Fibroblast of lung (primary cell): ENCODE data around the gene SLC22A12. TPM values are rescaled to one million over a fixed set of nuclear protein-coding genes. Genes with fewer than 3 reads are reported as not detected.

Experiments used
- DNase-seq, 2 donors: peaks; one replicate each; pipeline versions ENCODE4 v3.0.0 to v3.0.0-alpha.2; 2010; ENCODE audit warnings: low read depth in 2 of 2
- H2AFZ ChIP-seq: 2 replicates; pipeline ENCODE4 v1.5.1; 2012; ENCODE audit warnings: low read length, control low read depth, inconsistent platforms
- H3K27ac ChIP-seq: 2 replicates; pipeline ENCODE4 v1.5.1; 2011; ENCODE audit warnings: low read length, control low read depth; ENCODE audit not compliant: insufficient read depth
- H3K27me3 ChIP-seq: 2 replicates; pipeline ENCODE4 v1.5.1; 2011; ENCODE audit warnings: mild to moderate bottlenecking, low read length; ENCODE audit not compliant: control insufficient read depth, insufficient read depth
- H3K36me3 ChIP-seq: 2 replicates; pipeline ENCODE4 v1.5.1; 2011; ENCODE audit warnings: low read length; ENCODE audit not compliant: control insufficient read depth, insufficient read depth
- H3K4me1 ChIP-seq: 2 replicates; pipeline ENCODE4 v1.5.1; 2011; ENCODE audit warnings: low read length; ENCODE audit not compliant: control insufficient read depth, insufficient read depth; ENCODE audit errors: extremely low read depth
- H3K4me2 ChIP-seq: 2 replicates; pipeline ENCODE4 v1.5.1; 2011; ENCODE audit warnings: low read length, control low read depth; ENCODE audit not compliant: insufficient read depth; ENCODE audit errors: extremely low read depth
- H3K4me3 ChIP-seq, 4 experiments: fragments of 200-600 bp in 1 of 4; sonication (generic) in 1 of 4; replicated peaks in 1 of 4; 2 replicates each; pipeline ENCODE4 v1.5.1; 2011 to 2016; ENCODE audit warnings: low read length in 4 of 4, low read depth in 3 of 4, mild to moderate bottlenecking in 3 of 4, control low read depth in 2 of 4, inconsistent platforms in 1 of 4, mixed read lengths in 1 of 4; ENCODE audit not compliant: insufficient read depth in 1 of 4; ENCODE audit errors: control extremely low read depth in 1 of 4
- H3K79me2 ChIP-seq: 2 replicates; pipeline ENCODE4 v1.5.1; 2012; ENCODE audit warnings: mild to moderate bottlenecking, low read length, inconsistent platforms; ENCODE audit not compliant: control insufficient read depth, insufficient read depth
- H3K9ac ChIP-seq: 2 replicates; pipeline ENCODE4 v1.5.1; 2011; ENCODE audit warnings: mild to moderate bottlenecking, low read length, control low read depth; ENCODE audit not compliant: insufficient read depth
- H3K9me3 ChIP-seq: 2 replicates; pipeline ENCODE4 v1.5.1; 2012; ENCODE audit warnings: low read depth, low read length; ENCODE audit not compliant: control insufficient read depth, insufficient read depth
- H4K20me1 ChIP-seq: 2 replicates; pipeline ENCODE4 v1.5.1; 2011; ENCODE audit warnings: low read length; ENCODE audit not compliant: control insufficient read depth, insufficient read depth; ENCODE audit errors: extremely low read depth
- EZH2 ChIP-seq: IDR thresholded peaks from 2 replicates; pipeline ENCODE4 v1.5.1; 2012; ENCODE audit warnings: low read length, control low read depth, mild to moderate bottlenecking; ENCODE audit errors: missing control alignments
- polyA plus RNA-seq, 2 donors: library from polyadenylated mRNA; depleted of rRNA in 1 of 2; stranded (reverse) in 1 of 2; unstranded in 1 of 2; fragments of >200 nt; gene quantifications; 2 replicates each; pipeline ENCODE4 v1.2.1, GENCODE V29; 2011 to 2012; ENCODE audit warnings: missing spikeins in 1 of 2
- total RNA-seq: library from RNA; depleted of rRNA; stranded (reverse); fragments of >200 nt; gene quantifications from 2 replicates; pipeline ENCODE4 v1.2.1, GENCODE V29; 2014
- TF ChIP-seq, protein P1 (sequence below), 2 donors: IDR thresholded peaks in 1 of 2; conservative IDR thresholded peaks in 1 of 2; 1 replicate in 1 of 2; 2 replicates in 1 of 2; pipeline ENCODE4 v1.5.1; 2011 to 2012; ENCODE audit warnings: low read length in 2 of 2, control low read depth in 1 of 2, inconsistent platforms in 1 of 2, low read depth in 1 of 2, mild to moderate bottlenecking in 1 of 2

The SLC22A12 gene
- total and polyA plus RNA-seq, 2 donors (not counting 1 experiment from before 2014, with no cell fraction given): not detected

DNA sequence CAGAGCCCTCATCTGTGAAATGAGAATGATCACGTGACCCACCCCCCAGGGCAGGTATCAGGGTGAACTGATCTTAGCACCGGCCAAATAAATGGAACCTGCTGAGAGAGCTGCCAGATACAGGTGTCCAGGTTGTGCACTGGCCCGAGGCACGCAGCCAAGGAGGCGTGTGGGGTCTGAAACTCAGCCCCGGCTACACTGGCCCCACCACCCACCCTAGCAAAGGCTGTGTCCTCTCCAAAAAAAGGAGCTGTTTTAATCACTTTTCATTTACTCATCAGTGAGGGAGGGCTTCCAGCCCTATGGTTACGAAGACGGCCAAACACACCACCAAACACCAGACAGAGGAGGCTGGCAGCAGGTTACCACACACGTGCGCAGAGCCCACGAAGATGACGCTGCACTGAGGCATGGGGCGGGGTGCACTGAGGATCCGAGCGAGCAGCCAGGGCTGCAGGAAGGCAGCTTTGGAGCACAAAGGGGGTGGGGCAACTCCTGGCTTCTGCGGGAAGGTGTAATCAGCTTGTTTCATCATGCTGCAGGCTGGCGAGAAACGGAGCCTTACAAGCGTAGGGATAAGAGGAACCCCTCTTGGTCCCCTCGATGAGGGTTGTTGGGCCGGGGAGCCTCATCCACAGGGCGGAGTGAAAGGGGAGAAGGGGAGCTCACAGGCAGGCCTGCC, 19.5 kb upstream of the SLC22A12 start:
- H3K36me3 ChIP-seq: no peaks in the 10 kb centered on the region
- no peak overlapping the region for H3K4me3 ChIP-seq
- H3K4me2 ChIP-seq: no peak overlapping the region
- no peaks in the 10 kb centered on the region for H4K20me1 ChIP-seq
- no peaks in the 10 kb centered on the region for H3K79me2 ChIP-seq
- DNase-seq: no peak
- H2AFZ ChIP-seq: no peak overlapping the region
- H3K9ac ChIP-seq: no peak overlapping the region
- H3K27ac ChIP-seq: no peak overlapping the region
- no peaks in the 10 kb centered on the region for H3K4me1 ChIP-seq
- peaks cover 4% of the 10 kb centered on the region for H3K27me3 ChIP-seq
- TF ChIP-seq, protein P1, sequence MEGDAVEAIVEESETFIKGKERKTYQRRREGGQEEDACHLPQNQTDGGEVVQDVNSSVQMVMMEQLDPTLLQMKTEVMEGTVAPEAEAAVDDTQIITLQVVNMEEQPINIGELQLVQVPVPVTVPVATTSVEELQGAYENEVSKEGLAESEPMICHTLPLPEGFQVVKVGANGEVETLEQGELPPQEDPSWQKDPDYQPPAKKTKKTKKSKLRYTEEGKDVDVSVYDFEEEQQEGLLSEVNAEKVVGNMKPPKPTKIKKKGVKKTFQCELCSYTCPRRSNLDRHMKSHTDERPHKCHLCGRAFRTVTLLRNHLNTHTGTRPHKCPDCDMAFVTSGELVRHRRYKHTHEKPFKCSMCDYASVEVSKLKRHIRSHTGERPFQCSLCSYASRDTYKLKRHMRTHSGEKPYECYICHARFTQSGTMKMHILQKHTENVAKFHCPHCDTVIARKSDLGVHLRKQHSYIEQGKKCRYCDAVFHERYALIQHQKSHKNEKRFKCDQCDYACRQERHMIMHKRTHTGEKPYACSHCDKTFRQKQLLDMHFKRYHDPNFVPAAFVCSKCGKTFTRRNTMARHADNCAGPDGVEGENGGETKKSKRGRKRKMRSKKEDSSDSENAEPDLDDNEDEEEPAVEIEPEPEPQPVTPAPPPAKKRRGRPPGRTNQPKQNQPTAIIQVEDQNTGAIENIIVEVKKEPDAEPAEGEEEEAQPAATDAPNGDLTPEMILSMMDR (conservative IDR thresholded peaks at IDR 0.05 in 1 of 2, IDR thresholded peaks at IDR 0.05 in 1 of 2; ENCODE audit: low read depth in 1 of 2, low read length in 2 of 2): no peak
- no peak for TF ChIP-seq EZH2
- H3K9me3 ChIP-seq: no peaks in the 10 kb centered on the region

DNA sequence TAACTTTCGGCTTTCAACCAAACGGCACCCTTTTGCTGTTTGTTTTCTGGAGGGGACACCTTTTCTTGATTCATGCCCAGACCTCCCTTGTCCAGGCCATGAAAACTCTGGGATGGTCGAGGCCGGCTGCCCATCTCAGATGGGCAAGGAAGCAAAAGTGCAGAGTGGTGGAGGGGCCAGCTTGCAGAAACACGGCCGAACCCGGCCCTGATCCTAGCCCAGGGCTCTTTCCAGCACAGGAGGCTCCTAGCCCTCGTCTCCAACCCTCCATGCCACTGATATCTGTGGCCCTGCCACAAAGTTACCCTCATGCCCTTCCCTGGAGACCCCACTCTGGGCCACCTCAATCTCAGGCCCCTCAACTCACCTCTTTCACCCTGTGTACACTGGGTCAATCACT, 18.9 kb upstream of the SLC22A12 start:
- Histone ChIP-seq H3K27ac (no peak overlapping the region), H3K9me3 (no peaks in the 10 kb centered on the region), H3K4me2 (no peak overlapping the region), H3K9ac (no peak overlapping the region), H3K27me3 (peaks cover 4% of the 10 kb centered on the region), H3K4me3 (no peak overlapping the region), H3K79me2 (no peaks in the 10 kb centered on the region), H3K4me1 (no peaks in the 10 kb centered on the region), H2AFZ (no peak overlapping the region), H3K36me3 (no peaks in the 10 kb centered on the region), H4K20me1 (no peaks in the 10 kb centered on the region)
- no peak for DNase-seq
- TF ChIP-seq, protein P1 (conservative IDR thresholded peaks at IDR 0.05 in 1 of 2, IDR thresholded peaks at IDR 0.05 in 1 of 2; ENCODE audit: low read depth in 1 of 2, low read length in 2 of 2): no peak
- no peak for TF ChIP-seq EZH2

DNA sequence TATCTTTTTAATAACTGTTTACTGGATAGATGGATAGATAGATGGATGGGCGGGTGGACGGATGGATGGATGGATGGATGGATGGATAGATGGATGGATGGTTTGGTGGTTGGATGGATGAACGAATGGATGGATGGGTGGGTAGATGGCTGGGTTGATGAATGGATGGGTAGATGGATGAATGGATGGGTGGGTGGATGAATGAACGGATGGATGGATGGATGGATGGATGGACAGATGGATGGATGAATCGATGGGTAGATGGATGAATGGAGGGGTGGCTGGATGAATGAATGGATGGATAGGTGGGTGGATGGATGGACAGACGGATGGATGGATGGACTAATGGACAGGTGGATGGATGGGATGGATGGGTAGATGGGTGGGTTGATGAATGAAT, 13.8 kb upstream of the SLC22A12 start:
- Histone ChIP-seq H3K9me3 (no peaks in the 10 kb centered on the region), H3K9ac (no peak overlapping the region), H3K36me3 (no peaks in the 10 kb centered on the region), H2AFZ (no peak overlapping the region), H3K79me2 (no peaks in the 10 kb centered on the region), H3K4me3 (no peak overlapping the region), H3K4me1 (no peaks in the 10 kb centered on the region), H3K4me2 (no peak overlapping the region), H3K27ac (no peak overlapping the region), H3K27me3 (peaks cover 4% of the 10 kb centered on the region), H4K20me1 (no peaks in the 10 kb centered on the region)
- DNase-seq: no peak
- TF ChIP-seq, protein P1 (conservative IDR thresholded peaks at IDR 0.05 in 1 of 2, IDR thresholded peaks at IDR 0.05 in 1 of 2; ENCODE audit: low read depth in 1 of 2, low read length in 2 of 2): no peak
